Smooth muscle cell (in vitro differentiated cells): ENCODE results near the gene PRKD1. TPM values are rescaled to one million over a fixed set of nuclear protein-coding genes. Genes with fewer than 3 reads are reported as not detected.

Experiments used
- DNase-seq: peaks from one replicate; lab custom pipeline; 2025; ENCODE audit not compliant: unreplicated experiment; lab: John Stamatoyannopoulos, UW
- H2AFZ ChIP-seq: fragments of 200-600 bp; sonication (generic); 2 replicates; pipeline ENCODE4 v1.6.0; 2016; ENCODE audit warnings: antibody characterized with exemption, low read depth, mild to moderate bottlenecking
- H3F3A ChIP-seq: fragments of 200-600 bp; sonication (generic); 2 replicates; pipeline ENCODE4 v1.6.0; 2017; ENCODE audit warnings: antibody characterized with exemption, low read depth
- H3K27ac ChIP-seq: fragments of 200-600 bp; sonication (generic); 2 replicates; pipeline ENCODE4 v1.5.1; 2016; ENCODE audit warnings: low read depth, mild to moderate bottlenecking
- H3K27me3 ChIP-seq: fragments of 200-600 bp; sonication (generic); 2 replicates; pipeline ENCODE4 v1.6.1; 2016; ENCODE audit warnings: low read depth, mild to moderate bottlenecking
- H3K36me3 ChIP-seq: fragments of 200-600 bp; sonication (generic); 2 replicates; pipeline ENCODE4 v1.5.1; 2016; ENCODE audit warnings: low read depth
- H3K4me1 ChIP-seq: fragments of 200-600 bp; sonication (generic); 2 replicates; pipeline ENCODE4 v1.5.1; 2016; ENCODE audit warnings: low read depth
- H3K4me2 ChIP-seq: fragments of 200-600 bp; sonication (generic); 2 replicates; pipeline ENCODE4 v1.6.0; 2016; ENCODE audit warnings: mild to moderate bottlenecking
- H3K4me3 ChIP-seq: fragments of 200-600 bp; sonication (generic); 2 replicates; pipeline ENCODE4 v1.5.1; 2016; ENCODE audit warnings: mild to moderate bottlenecking
- H3K79me2 ChIP-seq: fragments of 200-600 bp; sonication (generic); 2 replicates; pipeline ENCODE4 v1.6.0; 2016; ENCODE audit warnings: low read depth, mild to moderate bottlenecking
- H3K9ac ChIP-seq: fragments of 200-600 bp; sonication (generic); 2 replicates; pipeline ENCODE4 v1.6.0; 2016; ENCODE audit warnings: low read depth
- H3K9me3 ChIP-seq: fragments of 200-600 bp; sonication (generic); replicated peaks from 2 replicates; pipeline ENCODE4 v1.5.1; 2016; ENCODE audit warnings: low read depth
- H4K20me1 ChIP-seq: fragments of 200-600 bp; sonication (generic); 2 replicates; pipeline ENCODE4 v1.6.0; 2016; ENCODE audit warnings: low read depth
- CTCF ChIP-seq: fragments of 200-600 bp; sonication (generic); IDR thresholded peaks from 2 replicates; pipeline ENCODE4 v1.5.1; 2017; ENCODE audit warnings: borderline replicate concordance, mild to moderate bottlenecking, antibody characterized with exemption; ENCODE audit not compliant: insufficient read depth, poor library complexity, severe bottlenecking
- WGBS: methylation state at CpG from one replicate; pipeline ENCODE4 v1.1.7; 2016; ENCODE audit warnings: low lambda C conversion rate; 5-methylcytosine and 5-hydroxymethylcytosine counted together
- polyA plus RNA-seq: library from polyadenylated mRNA; unstranded; fragments of >200 nt; fragmentation: Nextera tagmentation; extraction: Ambion mirVana; gene quantifications from 2 replicates; pipeline ENCODE4 v1.2.1, GENCODE V29; 2016
- total RNA-seq: library from RNA; depleted of rRNA; stranded (reverse); fragments of >200 nt; gene quantifications from 2 replicates; pipeline ENCODE4 v1.2.3, GENCODE V29; 2014

Gene PRKD1
- total and polyA plus RNA-seq, 2 experiments from 2014 or later, result 3.7 to 7.2 TPM

DNA sequence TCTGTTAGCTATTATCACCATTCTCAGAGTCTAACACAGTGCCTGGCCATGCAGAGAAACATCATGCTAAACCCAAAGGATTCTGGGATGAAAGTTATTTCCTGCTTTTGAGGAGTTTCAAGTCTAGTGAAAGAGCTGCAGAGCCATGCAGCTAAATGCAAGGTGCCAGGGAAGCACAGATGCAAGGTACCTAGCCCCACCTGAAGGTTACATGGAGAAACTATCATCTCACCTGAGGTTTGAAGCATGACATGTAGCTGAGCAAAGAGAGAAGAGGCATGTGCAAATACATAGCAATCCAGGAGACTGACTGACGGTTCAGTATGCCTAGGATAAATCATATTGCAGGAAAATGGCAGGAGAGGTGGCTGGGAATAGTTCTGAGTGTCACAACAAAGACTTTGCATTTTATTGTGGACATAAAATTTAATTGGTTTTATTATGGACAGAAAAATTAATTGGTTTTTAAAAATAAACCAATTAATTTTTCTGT, 170.4 kb downstream of the PRKD1 start:
- Histone ChIP-seq H3K4me3 (no peak overlapping the region), H3K9me3 (no peaks in the 10 kb centered on the region)
- TF ChIP-seq CTCF, result no peak

GRCh38 chr14:29756019-29756385, 171.6 kb downstream of the PRKD1 start:
- no peak for TF ChIP-seq CTCF
- H3K36me3 ChIP-seq, result no peaks in the 10 kb centered on the region
- no peaks in the 10 kb centered on the region for H3K27me3 ChIP-seq
- H2AFZ ChIP-seq, result no peak overlapping the region
- no peak for DNase-seq
- H3K4me1 ChIP-seq, result no peaks in the 10 kb centered on the region
- no peaks in the 10 kb centered on the region for H4K20me1 ChIP-seq
- no peaks in the 10 kb centered on the region for H3F3A ChIP-seq
- no peak overlapping the region for H3K4me3 ChIP-seq
- no peaks in the 10 kb centered on the region for H3K9me3 ChIP-seq
- no peak overlapping the region for H3K9ac ChIP-seq
- H3K27ac ChIP-seq, result no peak overlapping the region
- no peaks in the 10 kb centered on the region for H3K79me2 ChIP-seq
- 94% methylated on average over 1 of the region's 1 CpG for whole genome bisulfite sequencing
- no peak overlapping the region for H3K4me2 ChIP-seq

More for the DNA sequence above, 170.4 kb downstream of the PRKD1 start:
- no peak overlapping the region for H3K4me2 ChIP-seq
- no peaks in the 10 kb centered on the region for H3K4me1 ChIP-seq
- no peaks in the 10 kb centered on the region for H3K27me3 ChIP-seq
- H3F3A ChIP-seq, result no peaks in the 10 kb centered on the region
- H3K27ac ChIP-seq, result no peak overlapping the region
- no peaks in the 10 kb centered on the region for H3K36me3 ChIP-seq
- 88% methylated on average over 1 of the region's 1 CpG for WGBS
- no peak overlapping the region for H3K9ac ChIP-seq
- no peak overlapping the region for H2AFZ ChIP-seq
- no peak for DNase-seq
- no peaks in the 10 kb centered on the region for H4K20me1 ChIP-seq
- H3K79me2 ChIP-seq, result no peaks in the 10 kb centered on the region

GRCh38 chr14:29755311-29756018, 172.2 kb downstream of the PRKD1 start:
- H3K4me1 ChIP-seq, result no peaks in the 10 kb centered on the region
- H3F3A ChIP-seq, result no peaks in the 10 kb centered on the region
- 53% methylated on average over 4 of the region's 4 CpGs for WGBS
- H3K4me2 ChIP-seq, result no peak overlapping the region
- no peak overlapping the region for H3K27ac ChIP-seq
- no peaks in the 10 kb centered on the region for H3K79me2 ChIP-seq
- H3K27me3 ChIP-seq, result no peaks in the 10 kb centered on the region
- no peak for TF ChIP-seq CTCF
- no peaks in the 10 kb centered on the region for H4K20me1 ChIP-seq
- H3K9ac ChIP-seq, result no peak overlapping the region
- H3K9me3 ChIP-seq, result no peaks in the 10 kb centered on the region
- H2AFZ ChIP-seq, result no peak overlapping the region
- DNase-seq, result no peak
- no peak overlapping the region for H3K4me3 ChIP-seq
- no peaks in the 10 kb centered on the region for H3K36me3 ChIP-seq

- Histone ChIP-seq H4K20me1 (no peaks in the 10 kb centered on the region), H3K9ac (no peak overlapping the region), H3K36me3 (no peaks in the 10 kb centered on the region), H3K79me2 (no peaks in the 10 kb centered on the region), H3K27me3 (no peaks in the 10 kb centered on the region), H3K27ac (no peak overlapping the region), H3K4me3 (no peak overlapping the region), H3F3A (no peaks in the 10 kb centered on the region), H3K4me2 (no peak overlapping the region), H2AFZ (no peak overlapping the region), H3K9me3 (no peaks in the 10 kb centered on the region), H3K4me1 (no peaks in the 10 kb centered on the region)
- DNase-seq, result no peak
- 60% methylated on average over 1 of the region's 1 CpG for WGBS
- no peak for TF ChIP-seq CTCF
These were observed 173.5 kb downstream of the PRKD1 start for GRCh38 chr14:29754134-29754533.
